NOMO-1 treated with dmso at 0.1 percent for 144 hours (cell line): ENCODE results near the gene TLX3.
"Not testable (repeated sequence)": the region's sequence is repeated elsewhere in the genome, so short reads cannot be mapped to it uniquely, and the experiment has no call there.

Source experiments
- DNase-seq: peaks from one replicate; lab custom pipeline; 2025; ENCODE audit not compliant: unreplicated experiment; lab: John Stamatoyannopoulos, UW

Gene TLX3

GRCh38 chr5:171308453-171309275, at the start of gene TLX3:
TSS of gene TLX3 (plus strand) at chr5:171309248. CDS start at chr5:171309366, 118 bp downstream.
- DNase-seq, result no peak

GRCh38 chr5:171261361-171261760, 47.7 kb upstream of the TLX3 start:
- DNase-seq, result no peak

- DNase-seq, result no peak
Measured at GRCh38 chr5:171261904-171262303, 47.1 kb upstream of the TLX3 start.

GRCh38 chr5:171263181-171263580, 45.9 kb upstream of the TLX3 start:
- DNase-seq, result no peak

- DNase-seq, result no peak
Measured at GRCh38 chr5:171264843-171265242, 44.2 kb upstream of the TLX3 start.

- no peak for DNase-seq
Measured at GRCh38 chr5:171268700-171269620, 40.1 kb upstream of the TLX3 start.

- DNase-seq, result no peak
Measured at GRCh38 chr5:171269717-171270116, 39.3 kb upstream of the TLX3 start.

GRCh38 chr5:171270136-171270535, 38.9 kb upstream of the TLX3 start:
- no peak for DNase-seq

- DNase-seq, result no peak
Measured at GRCh38 chr5:171271798-171272197, 37.2 kb upstream of the TLX3 start.

GRCh38 chr5:171272996-171273970, 35.8 kb upstream of the TLX3 start:
- peak; percentile 12 for DNase-seq

GRCh38 chr5:171275841-171276544, 33.1 kb upstream of the TLX3 start:
- no peak for DNase-seq

GRCh38 chr5:171283753-171284152, 25.3 kb upstream of the TLX3 start:
- DNase-seq, result no peak

- DNase-seq, result no peak
Measured at GRCh38 chr5:171285465-171285864, 23.6 kb upstream of the TLX3 start.

GRCh38 chr5:171288066-171288465, 21.0 kb upstream of the TLX3 start:
- no peak for DNase-seq

GRCh38 chr5:171291371-171291770, 17.7 kb upstream of the TLX3 start:
- no peak for DNase-seq

GRCh38 chr5:171295299-171295698, 13.7 kb upstream of the TLX3 start:
- no peak for DNase-seq

GRCh38 chr5:171295801-171296200, 13.2 kb upstream of the TLX3 start:
- DNase-seq, result no peak

- not testable (repeated sequence) for DNase-seq
Measured at GRCh38 chr5:171297941-171298340, 11.1 kb upstream of the TLX3 start.

GRCh38 chr5:171299228-171299627, 9.8 kb upstream of the TLX3 start:
- DNase-seq, result no peak

- no peak for DNase-seq
Measured at GRCh38 chr5:171299851-171300250, 9.2 kb upstream of the TLX3 start.
